Thymus (tissue), 11 donors: ENCODE data around the gene PSMD10. TPM values are rescaled to one million over a fixed set of nuclear protein-coding genes. Genes with fewer than 3 reads are reported as not detected.

ENCODE experiments used
- DNase-seq, 9 donors: peaks; one replicate each; pipeline ENCODE4 v3.0.0-alpha.2; 2013; ENCODE audit warnings: low spot score in 9 of 9, low read depth in 6 of 9, missing footprints in 1 of 9
- H3K27ac ChIP-seq, 2 donors: one replicate each; pipeline ENCODE4 v1.5.1; 2013; ENCODE audit warnings: control low read depth in 1 of 2, low read depth in 1 of 2, low read length in 1 of 2, mild to moderate bottlenecking in 1 of 2, moderate library complexity in 1 of 2
- H3K27me3 ChIP-seq, 2 donors: one replicate each; pipeline ENCODE4 v1.5.1; 2013; ENCODE audit warnings: low read length in 1 of 2; ENCODE audit not compliant: control insufficient read depth in 2 of 2, insufficient read depth in 1 of 2
- H3K36me3 ChIP-seq, 2 donors: one replicate each; pipeline ENCODE4 v1.5.1; 2013; ENCODE audit warnings: low read length in 1 of 2, mild to moderate bottlenecking in 1 of 2, moderate library complexity in 1 of 2; ENCODE audit not compliant: control insufficient read depth in 2 of 2, insufficient read depth in 2 of 2
- H3K4me1 ChIP-seq, 2 donors: one replicate each; pipeline ENCODE4 v1.5.1; 2013; ENCODE audit warnings: low read length in 2 of 2; ENCODE audit not compliant: control insufficient read depth in 2 of 2, insufficient read depth in 2 of 2
- H3K4me3 ChIP-seq, 2 donors: one replicate each; pipeline ENCODE4 v1.5.1; 2013; ENCODE audit warnings: low read length in 2 of 2, control low read depth in 1 of 2, mild to moderate bottlenecking in 1 of 2
- H3K9me3 ChIP-seq, 2 donors: one replicate each; pipeline ENCODE4 v1.5.1; 2013; ENCODE audit warnings: low read length in 1 of 2, mild to moderate bottlenecking in 1 of 2; ENCODE audit not compliant: control insufficient read depth in 2 of 2, insufficient read depth in 1 of 2
- WGBS: extraction: QIAGEN DNeasy Blood & Tissue Kit; methylation state at CpG from one replicate; pipeline ENCODE4 v1.1.7; 2013; 5-methylcytosine and 5-hydroxymethylcytosine counted together
- polyA plus RNA-seq: library from polyadenylated mRNA; stranded (reverse); fragments of 200-250 nt; gene quantifications from one replicate; pipeline ENCODE4 v1.2.3, GENCODE V29; 2013
- total RNA-seq: library from RNA; stranded (reverse); fragments of 120-200 nt; gene quantifications from one replicate; pipeline ENCODE4 v1.2.4, GENCODE V29; 2013
- donor health status: healthy.

Gene PSMD10
- total and polyA plus RNA-seq, 2 donors: 55.1 to 58.7 TPM

GRCh38 chrX:108091878-108092291 lies 543 bp upstream of the PSMD10 start:
- DNase-seq: no peak
- Histone ChIP-seq H3K27ac (peak overlapping the region; percentile 18 to 37), H3K4me1 (peaks cover 0 to 3% of the 10 kb centered on the region in 2 donors), H3K4me3 (peak overlapping the region; percentile 65 to 79), H3K36me3 (no peaks in the 10 kb centered on the region), H3K27me3 (peaks cover 0 to 2% of the 10 kb centered on the region in 2 donors), H3K9me3 (no peaks in the 10 kb centered on the region)
- 1% methylated on average over 15 of the region's 15 CpGs for WGBS

- peaks cover 0 to 2% of the 10 kb centered on the region in 2 donors for H3K27me3 ChIP-seq
- H3K9me3 ChIP-seq: no peaks in the 10 kb centered on the region
- 3% methylated on average over 20 of the region's 20 CpGs for WGBS
- peaks cover 0 to 3% of the 10 kb centered on the region in 2 donors for H3K36me3 ChIP-seq
- peak overlapping the region; percentile 94 to 95 for H3K27ac ChIP-seq
- peak overlapping the region; percentile 65 to 79 for H3K4me3 ChIP-seq
- H3K4me1 ChIP-seq: peaks cover 0 to 3% of the 10 kb centered on the region in 2 donors
- DNase-seq: peak in 3 of 9 donors; percentile 2 to 22 (median 13)
These were observed 665 bp downstream of the PSMD10 start for GRCh38 chrX:108090491-108091263.

GRCh38 chrX:108088511-108088910 lies 2.8 kb downstream of the PSMD10 start:
- 96% methylated on average over 1 of the region's 1 CpG for WGBS
- no peak for DNase-seq
- peaks cover 0 to 2% of the 10 kb centered on the region in 2 donors for H3K27me3 ChIP-seq
- no peak overlapping the region for H3K4me3 ChIP-seq
- no peaks in the 10 kb centered on the region for H3K9me3 ChIP-seq
- H3K36me3 ChIP-seq: peaks cover 0 to 3% of the 10 kb centered on the region in 2 donors
- no peak overlapping the region for H3K27ac ChIP-seq
- H3K4me1 ChIP-seq: peaks cover 0 to 3% of the 10 kb centered on the region in 2 donors

GRCh38 chrX:108087792-108088191 lies 3.5 kb downstream of the PSMD10 start:
- H3K9me3 ChIP-seq: no peaks in the 10 kb centered on the region
- no peak overlapping the region for H3K4me3 ChIP-seq
- no peak overlapping the region for H3K27ac ChIP-seq
- no peak for DNase-seq
- H3K36me3 ChIP-seq: peaks cover 0 to 3% of the 10 kb centered on the region in 2 donors
- over 99% methylated on average over 6 of the region's 6 CpGs for WGBS
- H3K27me3 ChIP-seq: peaks cover 0 to 2% of the 10 kb centered on the region in 2 donors
- H3K4me1 ChIP-seq: peaks cover 0 to 3% of the 10 kb centered on the region in 2 donors

- no peaks in the 10 kb centered on the region for H3K36me3 ChIP-seq
- WGBS: 98% methylated on average over 2 of the region's 2 CpGs
- H3K27ac ChIP-seq: no peak overlapping the region
- no peak for DNase-seq
- no peak overlapping the region for H3K4me3 ChIP-seq
- no peaks in the 10 kb centered on the region for H3K9me3 ChIP-seq
- H3K4me1 ChIP-seq: no peaks in the 10 kb centered on the region
- H3K27me3 ChIP-seq: no peaks in the 10 kb centered on the region
These were observed 10.2 kb downstream of the PSMD10 start for GRCh38 chrX:108081110-108081509.

- no peaks in the 10 kb centered on the region for H3K9me3 ChIP-seq
- no peak overlapping the region for H3K27ac ChIP-seq
- H3K27me3 ChIP-seq: no peaks in the 10 kb centered on the region
- H3K4me3 ChIP-seq: no peak overlapping the region
- no peak for DNase-seq
- no peaks in the 10 kb centered on the region for H3K36me3 ChIP-seq
- 82% methylated on average over 5 of the region's 5 CpGs for WGBS
- H3K4me1 ChIP-seq: no peaks in the 10 kb centered on the region
These were observed 18.6 kb downstream of the PSMD10 start for GRCh38 chrX:108072746-108073145.

- WGBS: 92% methylated on average over 1 of the region's 1 CpG
- H3K36me3 ChIP-seq: no peaks in the 10 kb centered on the region
- no peak overlapping the region for H3K27ac ChIP-seq
- no peaks in the 10 kb centered on the region for H3K4me1 ChIP-seq
- H3K27me3 ChIP-seq: no peaks in the 10 kb centered on the region
- DNase-seq: no peak
- H3K4me3 ChIP-seq: no peak overlapping the region
- H3K9me3 ChIP-seq: no peaks in the 10 kb centered on the region
These were observed 19.8 kb downstream of the PSMD10 start for GRCh38 chrX:108071578-108071977.

- H3K4me1 ChIP-seq: no peaks in the 10 kb centered on the region
- WGBS: 90% methylated on average over 4 of the region's 4 CpGs
- no peaks in the 10 kb centered on the region for H3K36me3 ChIP-seq
- no peak for DNase-seq
- no peak overlapping the region for H3K27ac ChIP-seq
- no peak overlapping the region for H3K4me3 ChIP-seq
- H3K27me3 ChIP-seq: no peaks in the 10 kb centered on the region
- H3K9me3 ChIP-seq: no peaks in the 10 kb centered on the region
These were observed 20.5 kb downstream of the PSMD10 start for GRCh38 chrX:108070891-108071290.

- Histone ChIP-seq H3K27ac (no peak overlapping the region), H3K9me3 (no peaks in the 10 kb centered on the region), H3K4me1 (no peaks in the 10 kb centered on the region), H3K27me3 (no peaks in the 10 kb centered on the region), H3K36me3 (no peaks in the 10 kb centered on the region), H3K4me3 (no peak overlapping the region)
- WGBS: 65% methylated on average over 1 of the region's 1 CpG
- no peak for DNase-seq
These were observed 23.2 kb downstream of the PSMD10 start for GRCh38 chrX:108068121-108068520.
